Gastroesophageal sphincter (tissue), 3 donors: ENCODE measurements around the gene STXBP5L.

ENCODE experiments used
- CTCF ChIP-seq, 4 experiments: fragments of 200-600 bp in 2 of 4; fragments of 450-650 bp in 2 of 4; sonication (generic) in 1 of 4; IDR thresholded peaks; one replicate each; pipeline ENCODE4 v1.5.1; 2017 to 2019; ENCODE audit warnings: antibody characterized with exemption in 4 of 4, mild to moderate bottlenecking in 2 of 4, moderate library complexity in 2 of 4
- POLR2A ChIP-seq, 2 donors: fragments of 450-650 bp; IDR thresholded peaks; one replicate each; pipeline ENCODE4 v1.6.1; 2017; ENCODE audit warnings: antibody characterized with exemption in 2 of 2, mild to moderate bottlenecking in 2 of 2, moderate library complexity in 1 of 2

- TF ChIP-seq POLR2A (IDR thresholded peaks at IDR 0.05) = no peak
- TF ChIP-seq CTCF (IDR thresholded peaks at IDR 0.05) = no peak
Measured at GRCh38 chr3:121330634-121331033, 422.6 kb downstream of the STXBP5L start.
